ENCODE measurements around the gene UMOD.

- TF ChIP-seq CTCF (conservative IDR thresholded peaks at IDR 0.05; ENCODE audit: low read length), result no peak
- no peak for TF ChIP-seq EZH2phosphoT487 (IDR thresholded peaks at IDR 0.05; ENCODE audit: borderline replicate concordance, low read depth, low read length)
Observed at GRCh38 chr16:20303012-20303411, 49.5 kb downstream of the UMOD start.
